ENCODE measurements around the gene ARHGEF9.

DNA sequence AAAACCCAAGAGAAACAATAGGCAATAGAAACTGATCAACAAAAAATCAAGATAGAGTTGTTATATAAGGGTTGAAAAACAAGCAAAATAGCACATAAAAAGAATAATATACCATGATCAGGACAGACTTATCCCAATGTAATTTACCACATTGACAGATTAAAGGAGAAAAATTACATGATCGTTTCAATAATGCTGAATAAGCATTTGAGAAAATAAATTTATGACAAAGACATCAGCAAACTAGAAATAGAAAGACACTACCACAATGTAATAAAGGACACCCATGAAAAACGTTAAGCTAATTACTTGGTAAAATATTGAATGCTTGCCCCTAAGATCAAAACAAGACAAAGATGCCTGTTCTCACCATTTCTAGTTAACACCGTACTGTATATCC lies 105.6 kb downstream of the ARHGEF9 start:
- TF ChIP-seq, protein P1, sequence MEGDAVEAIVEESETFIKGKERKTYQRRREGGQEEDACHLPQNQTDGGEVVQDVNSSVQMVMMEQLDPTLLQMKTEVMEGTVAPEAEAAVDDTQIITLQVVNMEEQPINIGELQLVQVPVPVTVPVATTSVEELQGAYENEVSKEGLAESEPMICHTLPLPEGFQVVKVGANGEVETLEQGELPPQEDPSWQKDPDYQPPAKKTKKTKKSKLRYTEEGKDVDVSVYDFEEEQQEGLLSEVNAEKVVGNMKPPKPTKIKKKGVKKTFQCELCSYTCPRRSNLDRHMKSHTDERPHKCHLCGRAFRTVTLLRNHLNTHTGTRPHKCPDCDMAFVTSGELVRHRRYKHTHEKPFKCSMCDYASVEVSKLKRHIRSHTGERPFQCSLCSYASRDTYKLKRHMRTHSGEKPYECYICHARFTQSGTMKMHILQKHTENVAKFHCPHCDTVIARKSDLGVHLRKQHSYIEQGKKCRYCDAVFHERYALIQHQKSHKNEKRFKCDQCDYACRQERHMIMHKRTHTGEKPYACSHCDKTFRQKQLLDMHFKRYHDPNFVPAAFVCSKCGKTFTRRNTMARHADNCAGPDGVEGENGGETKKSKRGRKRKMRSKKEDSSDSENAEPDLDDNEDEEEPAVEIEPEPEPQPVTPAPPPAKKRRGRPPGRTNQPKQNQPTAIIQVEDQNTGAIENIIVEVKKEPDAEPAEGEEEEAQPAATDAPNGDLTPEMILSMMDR (IDR thresholded peaks at IDR 0.05; ENCODE audit: borderline replicate concordance, extremely low read depth, low read length, poor library complexity, severe bottlenecking) = no peak
- no peak for TF ChIP-seq EZH2 (IDR thresholded peaks at IDR 0.05; ENCODE audit: borderline replicate concordance, low read depth, low read length, severe bottlenecking)
